ENCODE data around the gene IGDCC3. TPM values are rescaled to one million over a fixed set of nuclear protein-coding genes. Genes with fewer than 3 reads are reported as not detected.

Gene IGDCC3
- total and polyA plus RNA-seq, 10 of the 15 experiments (the other 5 are each of a cell fraction or from before 2014, with no cell fraction given): 0.10 to 0.20 (median 0.15) TPM; not detected in 7

DNA sequence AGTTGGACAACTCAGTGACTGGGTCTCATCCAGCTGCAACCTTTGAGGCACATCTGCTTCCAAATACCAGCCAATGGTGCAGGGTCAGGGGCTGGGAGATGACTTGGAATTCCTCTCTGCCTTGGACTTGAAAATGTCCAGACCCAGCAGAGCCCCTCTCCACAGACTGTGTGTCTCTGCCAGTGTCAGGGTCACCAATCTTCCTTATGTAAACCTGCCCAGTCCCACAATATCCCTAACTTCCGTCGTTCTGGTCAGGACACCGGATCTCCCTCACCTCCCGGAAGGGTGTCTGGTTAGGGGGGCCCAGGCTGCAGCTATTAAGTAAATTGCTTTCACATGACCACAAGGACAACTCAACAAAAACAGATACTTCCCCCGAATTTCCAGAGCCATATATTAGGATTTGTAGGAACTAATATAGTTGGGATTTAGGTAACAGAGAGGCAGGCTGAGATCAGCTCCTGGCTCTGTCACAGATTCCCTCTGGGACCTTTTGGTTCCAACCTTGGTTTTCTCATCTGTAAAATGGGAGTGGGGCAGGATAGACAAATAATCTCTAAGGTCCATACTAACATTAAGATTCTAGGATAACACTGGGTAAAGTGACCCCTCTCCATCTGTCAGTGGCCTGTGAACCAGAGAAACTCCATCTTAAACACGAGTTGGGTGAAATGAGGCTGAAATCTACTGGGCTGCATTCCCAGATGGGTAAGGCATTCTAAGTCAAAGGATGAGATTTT is 30.8 kb downstream of the IGDCC3 start (continued):
- TF ChIP-seq, protein P1, sequence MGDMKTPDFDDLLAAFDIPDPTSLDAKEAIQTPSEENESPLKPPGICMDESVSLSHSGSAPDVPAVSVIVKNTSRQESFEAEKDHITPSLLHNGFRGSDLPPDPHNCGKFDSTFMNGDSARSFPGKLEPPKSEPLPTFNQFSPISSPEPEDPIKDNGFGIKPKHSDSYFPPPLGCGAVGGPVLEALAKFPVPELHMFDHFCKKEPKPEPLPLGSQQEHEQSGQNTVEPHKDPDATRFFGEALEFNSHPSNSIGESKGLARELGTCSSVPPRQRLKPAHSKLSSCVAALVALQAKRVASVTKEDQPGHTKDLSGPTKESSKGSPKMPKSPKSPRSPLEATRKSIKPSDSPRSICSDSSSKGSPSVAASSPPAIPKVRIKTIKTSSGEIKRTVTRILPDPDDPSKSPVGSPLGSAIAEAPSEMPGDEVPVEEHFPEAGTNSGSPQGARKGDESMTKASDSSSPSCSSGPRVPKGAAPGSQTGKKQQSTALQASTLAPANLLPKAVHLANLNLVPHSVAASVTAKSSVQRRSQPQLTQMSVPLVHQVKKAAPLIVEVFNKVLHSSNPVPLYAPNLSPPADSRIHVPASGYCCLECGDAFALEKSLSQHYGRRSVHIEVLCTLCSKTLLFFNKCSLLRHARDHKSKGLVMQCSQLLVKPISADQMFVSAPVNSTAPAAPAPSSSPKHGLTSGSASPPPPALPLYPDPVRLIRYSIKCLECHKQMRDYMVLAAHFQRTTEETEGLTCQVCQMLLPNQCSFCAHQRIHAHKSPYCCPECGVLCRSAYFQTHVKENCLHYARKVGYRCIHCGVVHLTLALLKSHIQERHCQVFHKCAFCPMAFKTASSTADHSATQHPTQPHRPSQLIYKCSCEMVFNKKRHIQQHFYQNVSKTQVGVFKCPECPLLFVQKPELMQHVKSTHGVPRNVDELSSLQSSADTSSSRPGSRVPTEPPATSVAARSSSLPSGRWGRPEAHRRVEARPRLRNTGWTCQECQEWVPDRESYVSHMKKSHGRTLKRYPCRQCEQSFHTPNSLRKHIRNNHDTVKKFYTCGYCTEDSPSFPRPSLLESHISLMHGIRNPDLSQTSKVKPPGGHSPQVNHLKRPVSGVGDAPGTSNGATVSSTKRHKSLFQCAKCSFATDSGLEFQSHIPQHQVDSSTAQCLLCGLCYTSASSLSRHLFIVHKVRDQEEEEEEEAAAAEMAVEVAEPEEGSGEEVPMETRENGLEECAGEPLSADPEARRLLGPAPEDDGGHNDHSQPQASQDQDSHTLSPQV (IDR thresholded peaks at IDR 0.05): no peak
- TF ChIP-seq, protein P2, sequence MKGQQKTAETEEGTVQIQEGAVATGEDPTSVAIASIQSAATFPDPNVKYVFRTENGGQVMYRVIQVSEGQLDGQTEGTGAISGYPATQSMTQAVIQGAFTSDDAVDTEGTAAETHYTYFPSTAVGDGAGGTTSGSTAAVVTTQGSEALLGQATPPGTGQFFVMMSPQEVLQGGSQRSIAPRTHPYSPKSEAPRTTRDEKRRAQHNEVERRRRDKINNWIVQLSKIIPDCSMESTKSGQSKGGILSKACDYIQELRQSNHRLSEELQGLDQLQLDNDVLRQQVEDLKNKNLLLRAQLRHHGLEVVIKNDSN (IDR thresholded peaks at IDR 0.05; ENCODE audit: borderline replicate concordance, extremely low read length, insufficient read depth, low read depth, low read length): no peak
- no peak for TF ChIP-seq RB1 (IDR thresholded peaks at IDR 0.05; ENCODE audit: borderline replicate concordance)
- TF ChIP-seq, protein P3, sequence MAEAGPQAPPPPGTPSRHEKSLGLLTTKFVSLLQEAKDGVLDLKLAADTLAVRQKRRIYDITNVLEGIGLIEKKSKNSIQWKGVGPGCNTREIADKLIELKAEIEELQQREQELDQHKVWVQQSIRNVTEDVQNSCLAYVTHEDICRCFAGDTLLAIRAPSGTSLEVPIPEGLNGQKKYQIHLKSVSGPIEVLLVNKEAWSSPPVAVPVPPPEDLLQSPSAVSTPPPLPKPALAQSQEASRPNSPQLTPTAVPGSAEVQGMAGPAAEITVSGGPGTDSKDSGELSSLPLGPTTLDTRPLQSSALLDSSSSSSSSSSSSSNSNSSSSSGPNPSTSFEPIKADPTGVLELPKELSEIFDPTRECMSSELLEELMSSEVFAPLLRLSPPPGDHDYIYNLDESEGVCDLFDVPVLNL (IDR thresholded peaks at IDR 0.05; ENCODE audit: low read depth, low read length): no peak
- no peak for TF ChIP-seq NFXL1 (IDR thresholded peaks at IDR 0.05; ENCODE audit: borderline replicate concordance)
